Progenitor cell of endocrine pancreas (in vitro differentiated cells): ENCODE results near the gene THAP11. TPM values are rescaled to one million over a fixed set of nuclear protein-coding genes. Genes with fewer than 3 reads are reported as not detected.
"Not testable (repeated sequence)": the region's sequence is repeated elsewhere in the genome, so short reads cannot be mapped to it uniquely, and the experiment has no call there.

Source experiments
- DNase-seq: peaks from one replicate; pipeline ENCODE4 v3.0.0; 2021; ENCODE audit warnings: low spot score; ENCODE audit not compliant: unreplicated experiment
- H3K27ac Mint-ChIP-seq: 2 replicates; pipeline ENCODE4 v1.8.0; 2021; ENCODE audit warnings: mild to moderate bottlenecking, moderate library complexity, mixed read lengths
- H3K27me3 Mint-ChIP-seq: 2 replicates; pipeline ENCODE4 v1.8.0; 2021; ENCODE audit warnings: mixed read lengths
- H3K36me3 Mint-ChIP-seq: 2 replicates; pipeline ENCODE4 v1.8.0; 2022; ENCODE audit warnings: mixed read lengths; ENCODE audit not compliant: insufficient read depth
- H3K4me1 Mint-ChIP-seq: 2 replicates; pipeline ENCODE4 v1.8.0; 2021; ENCODE audit warnings: low read depth, mixed read lengths
- H3K4me3 Mint-ChIP-seq: 2 replicates; pipeline ENCODE4 v1.8.0; 2021; ENCODE audit warnings: low read depth, mild to moderate bottlenecking, moderate library complexity, mixed read lengths
- H3K9me3 Mint-ChIP-seq: 2 replicates; pipeline ENCODE4 v1.8.0; 2021; ENCODE audit warnings: low read depth, mixed read lengths
- total RNA-seq: library from RNA; stranded (reverse); gene quantifications from 2 replicates; pipeline ENCODE4 v1.2.1, GENCODE V29; 2021
- TF ChIP-seq, protein P1 (sequence below): fragments of 200-600 bp; sonication (generic); IDR thresholded peaks from one replicate; pipeline ENCODE4 v1.5.0; 2021; ENCODE audit warnings: antibody characterized with exemption, mild to moderate bottlenecking; ENCODE audit not compliant: unreplicated experiment

Gene THAP11
- total RNA-seq, 1 donor from 2014 or later = 32.0 TPM

DNA sequence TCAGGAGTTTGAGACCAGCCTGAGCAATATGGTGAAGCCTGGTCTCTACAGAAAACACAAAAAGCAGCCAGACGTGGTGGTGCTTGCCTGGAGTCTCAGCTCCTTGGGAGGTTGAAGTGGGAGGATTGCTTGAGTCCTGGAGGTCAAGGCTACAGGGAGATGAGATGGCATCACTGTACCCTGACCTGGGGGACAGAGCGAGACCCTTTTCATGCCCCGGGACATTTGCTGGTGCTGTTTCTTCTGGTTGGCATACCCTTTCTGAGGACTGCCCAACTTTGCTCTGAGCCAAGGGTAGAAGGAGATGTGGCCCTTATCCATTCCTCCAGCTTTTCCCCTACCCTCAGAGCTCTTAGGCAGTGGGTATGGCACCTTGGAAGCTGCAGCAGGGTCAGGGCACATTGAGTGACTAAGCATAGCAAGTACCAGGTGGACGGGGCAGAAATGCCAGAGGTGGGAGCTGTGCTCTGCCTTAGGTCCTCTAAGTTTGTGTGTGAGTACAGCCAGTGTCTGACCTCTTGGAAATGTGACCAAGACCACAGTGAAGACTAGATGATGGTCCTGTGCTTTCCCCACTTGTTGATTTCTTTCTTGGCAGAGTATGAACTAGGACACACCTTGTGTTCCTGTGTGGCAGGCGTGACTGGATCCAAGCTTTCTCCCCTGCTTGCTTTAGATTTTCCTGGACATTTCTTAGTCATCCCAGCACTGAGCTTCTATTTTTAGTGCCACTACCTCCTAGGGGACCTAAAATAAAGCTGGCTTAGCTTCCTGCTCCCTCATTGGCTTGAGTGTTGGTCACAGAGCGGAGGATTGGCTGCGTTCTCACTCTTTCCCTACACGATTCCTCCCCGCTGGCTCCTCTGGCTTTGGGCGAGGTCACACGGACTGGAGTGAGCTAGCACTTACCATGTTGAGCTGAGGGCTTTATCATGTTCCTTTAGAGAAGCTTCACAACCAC lies 20.8 kb downstream of the THAP11 start:
- Mint-ChIP-seq H3K4me1 (peaks cover 5% of the 10 kb centered on the region), H3K36me3 (peaks cover 10% of the 10 kb centered on the region), H3K27ac (peak overlapping the region; percentile 25), H3K9me3 (no peaks in the 10 kb centered on the region), H3K27me3 (no peaks in the 10 kb centered on the region), H3K4me3 (no peak overlapping the region)
- DNase-seq = no peak
- TF ChIP-seq, protein P1, sequence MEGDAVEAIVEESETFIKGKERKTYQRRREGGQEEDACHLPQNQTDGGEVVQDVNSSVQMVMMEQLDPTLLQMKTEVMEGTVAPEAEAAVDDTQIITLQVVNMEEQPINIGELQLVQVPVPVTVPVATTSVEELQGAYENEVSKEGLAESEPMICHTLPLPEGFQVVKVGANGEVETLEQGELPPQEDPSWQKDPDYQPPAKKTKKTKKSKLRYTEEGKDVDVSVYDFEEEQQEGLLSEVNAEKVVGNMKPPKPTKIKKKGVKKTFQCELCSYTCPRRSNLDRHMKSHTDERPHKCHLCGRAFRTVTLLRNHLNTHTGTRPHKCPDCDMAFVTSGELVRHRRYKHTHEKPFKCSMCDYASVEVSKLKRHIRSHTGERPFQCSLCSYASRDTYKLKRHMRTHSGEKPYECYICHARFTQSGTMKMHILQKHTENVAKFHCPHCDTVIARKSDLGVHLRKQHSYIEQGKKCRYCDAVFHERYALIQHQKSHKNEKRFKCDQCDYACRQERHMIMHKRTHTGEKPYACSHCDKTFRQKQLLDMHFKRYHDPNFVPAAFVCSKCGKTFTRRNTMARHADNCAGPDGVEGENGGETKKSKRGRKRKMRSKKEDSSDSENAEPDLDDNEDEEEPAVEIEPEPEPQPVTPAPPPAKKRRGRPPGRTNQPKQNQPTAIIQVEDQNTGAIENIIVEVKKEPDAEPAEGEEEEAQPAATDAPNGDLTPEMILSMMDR = no peak

DNA sequence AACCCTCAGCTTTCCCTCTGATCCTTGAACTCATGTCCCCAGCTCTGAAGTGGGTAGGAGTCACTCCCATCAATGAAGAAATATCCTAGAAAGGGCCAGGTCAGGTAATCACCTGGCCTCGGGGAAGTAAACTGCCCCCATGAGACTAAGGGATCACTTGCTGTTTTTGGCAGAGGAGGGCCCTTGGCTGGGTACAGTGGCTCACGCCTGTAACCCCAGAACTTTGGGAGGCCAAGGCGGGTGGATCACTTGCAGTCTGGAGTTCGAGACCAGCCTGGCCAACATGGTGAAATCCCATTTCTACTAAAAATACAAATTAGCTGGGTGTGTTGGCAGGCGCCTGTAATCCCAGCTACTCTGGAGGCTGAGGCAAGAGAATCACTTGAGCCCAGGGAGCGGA lies 21.9 kb downstream of the THAP11 start:
- not testable (repeated sequence) for H3K9me3 Mint-ChIP-seq, DNase-seq, H3K27me3 Mint-ChIP-seq, H3K4me3 Mint-ChIP-seq, H3K36me3 Mint-ChIP-seq, H3K27ac Mint-ChIP-seq, H3K4me1 Mint-ChIP-seq

DNA sequence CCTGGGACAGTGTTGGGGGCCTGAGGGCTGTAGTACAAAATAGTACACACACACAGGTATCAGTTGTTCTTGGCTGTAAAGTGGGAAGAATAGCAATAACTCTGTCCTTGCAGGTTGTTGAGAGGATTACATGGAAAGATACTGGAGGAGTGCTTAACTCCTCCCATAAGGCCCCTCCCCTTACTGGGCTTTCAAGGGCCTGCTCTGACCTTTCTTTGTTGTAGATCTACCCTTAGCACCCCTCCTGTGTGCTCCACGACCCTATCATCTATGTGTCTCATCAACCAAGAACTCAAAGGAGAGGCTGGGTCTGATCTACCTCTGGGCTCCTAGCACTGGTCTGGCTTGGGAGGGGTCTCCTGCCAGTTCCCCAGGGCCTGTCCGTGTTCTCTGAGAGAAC lies 22.5 kb downstream of the THAP11 start:
- Mint-ChIP-seq H3K4me1 (no peaks in the 10 kb centered on the region), H3K27me3 (no peaks in the 10 kb centered on the region), H3K36me3 (peaks cover 8% of the 10 kb centered on the region), H3K9me3 (no peaks in the 10 kb centered on the region), H3K27ac (peak overlapping the region; percentile 11), H3K4me3 (no peak overlapping the region)
- DNase-seq = no peak
- TF ChIP-seq, protein P1 = no peak

DNA sequence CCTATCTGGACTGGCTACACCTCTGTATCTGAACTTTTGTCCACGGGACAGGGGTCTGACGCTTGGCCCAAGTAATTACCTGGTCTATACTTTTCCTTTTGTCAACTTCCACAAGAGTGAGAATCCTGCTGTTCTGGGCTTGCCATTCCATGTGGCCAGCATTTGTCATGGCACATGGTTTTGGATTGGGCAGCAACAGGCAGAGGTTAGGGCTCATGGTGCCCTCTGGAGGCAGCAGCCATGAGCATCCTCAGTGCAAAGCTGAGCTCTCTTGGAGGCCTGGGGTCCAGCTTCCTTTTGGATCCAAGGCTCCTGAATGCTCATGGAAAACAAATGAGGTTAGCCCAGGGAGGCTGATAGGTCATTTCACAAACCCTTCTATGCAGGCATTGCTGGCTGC lies 23.2 kb downstream of the THAP11 start:
- no peaks in the 10 kb centered on the region for H3K4me1 Mint-ChIP-seq
- H3K27ac Mint-ChIP-seq = no peak overlapping the region
- TF ChIP-seq, protein P1 = peak; percentile 43
- no peak for DNase-seq
- no peak overlapping the region for H3K4me3 Mint-ChIP-seq
- H3K36me3 Mint-ChIP-seq = peaks cover 9% of the 10 kb centered on the region
- H3K9me3 Mint-ChIP-seq = no peaks in the 10 kb centered on the region
- H3K27me3 Mint-ChIP-seq = no peaks in the 10 kb centered on the region

DNA sequence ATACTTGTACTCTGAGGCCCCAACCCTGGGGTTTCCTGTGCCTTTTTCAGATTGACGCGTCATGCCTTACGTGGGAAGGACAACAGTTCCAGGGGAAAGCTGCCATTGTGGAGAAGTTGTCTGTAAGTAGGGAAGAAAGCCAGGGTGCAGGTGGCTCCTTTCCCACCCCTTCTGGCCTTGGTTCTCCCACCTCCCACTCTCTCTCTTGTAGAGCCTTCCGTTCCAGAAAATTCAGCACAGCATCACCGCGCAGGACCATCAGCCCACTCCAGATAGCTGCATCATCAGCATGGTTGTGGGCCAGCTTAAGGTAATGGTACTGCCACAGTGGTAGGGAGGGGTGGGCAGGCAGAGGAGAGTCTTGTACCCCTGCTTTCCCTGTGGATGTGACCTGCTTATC lies 26.2 kb downstream of the THAP11 start:
- Mint-ChIP-seq H3K27ac (no peak overlapping the region), H3K4me3 (no peak overlapping the region), H3K36me3 (peaks cover 9% of the 10 kb centered on the region)

More for the DNA sequence above, 26.2 kb downstream of the THAP11 start:
- DNase-seq = no peak
- TF ChIP-seq, protein P1 = no peak
- Mint-ChIP-seq H3K9me3 (no peaks in the 10 kb centered on the region), H3K4me1 (peaks cover 3% of the 10 kb centered on the region), H3K27me3 (no peaks in the 10 kb centered on the region)
